Transverse colon (tissue), 4 donors: ENCODE data around the gene ACP5. TPM values are rescaled to one million over a fixed set of nuclear protein-coding genes. Genes with fewer than 3 reads are reported as not detected.
A peak's percentile ranks its signal among the peaks of the same experiment; 100 is the strongest.
"Not testable (repeated sequence)": the region's sequence is repeated elsewhere in the genome, so short reads cannot be mapped to it uniquely, and the experiment has no call there.

ENCODE experiments used
- DNase-seq: peaks from one replicate; pipeline ENCODE4 v3.0.0-alpha.2; 2019
- H3K27ac ChIP-seq, 4 donors: fragments of 200-600 bp; sonication (generic); 2 replicates each; pipeline ENCODE4 v1.5.1; 2016 to 2018; ENCODE audit warnings: inconsistent platforms in 4 of 4
- H3K27me3 ChIP-seq: fragments of 200-600 bp; sonication (generic); 2 replicates; pipeline ENCODE4 v1.5.1; 2017; ENCODE audit warnings: inconsistent platforms
- H3K36me3 ChIP-seq, 4 donors: fragments of 200-600 bp; sonication (generic); 2 replicates each; pipeline ENCODE4 v1.5.1; 2017 to 2019; ENCODE audit warnings: inconsistent platforms in 4 of 4
- H3K4me1 ChIP-seq, 4 donors: fragments of 200-600 bp; sonication (generic); 2 replicates each; pipeline ENCODE4 v1.5.1; 2017 to 2020; ENCODE audit warnings: inconsistent platforms in 4 of 4
- H3K4me3 ChIP-seq, 4 donors: fragments of 200-600 bp; sonication (generic); 1 replicate in 1 of 4; 2 replicates in 3 of 4; pipeline versions ENCODE4 v1.5.1 to v1.6.1; 2017 to 2019; ENCODE audit warnings: inconsistent platforms in 4 of 4
- H3K9me3 ChIP-seq, 2 donors: fragments of 200-600 bp; sonication (generic); 2 replicates each; pipeline ENCODE4 v1.5.1; 2017 to 2019; ENCODE audit warnings: inconsistent platforms in 2 of 2
- EP300 ChIP-seq: sonication (generic); formaldehyde crosslinking; IDR thresholded peaks from one replicate; pipeline ENCODE4 v1.6.1; 2017; ENCODE audit warnings: antibody characterized with exemption, low read depth
- POLR2A ChIP-seq: fragments of 450-650 bp; IDR thresholded peaks from one replicate; pipeline ENCODE4 v1.6.1; 2016; ENCODE audit warnings: antibody characterized with exemption, mild to moderate bottlenecking, moderate library complexity
- POLR2AphosphoS5 ChIP-seq, 3 donors: sonication (generic); formaldehyde crosslinking; IDR thresholded peaks; one replicate each; pipeline ENCODE4 v1.6.1; 2016; ENCODE audit warnings: antibody characterized with exemption in 3 of 3
- WGBS, 2 donors: methylation state at CpG; one replicate each; pipeline ENCODE4 v1.1.5; 2018; ENCODE audit warnings: low coverage in 1 of 2; 5-methylcytosine and 5-hydroxymethylcytosine counted together
- in situ Hi-C, 4 donors: fragments of 200-750 bp; cut with MboI; loops; one replicate each; pipeline versions ENCODE4 v1.15.0 to v1.15.1; 2017; ENCODE audit warnings: low sequenced_read_pairs in 3 of 4, low pct_ligation_motif_present in 1 of 4, low pct_unique_long_range_greater_than_20kb in 1 of 4
- intact Hi-C: fragments of 100-400 bp; cut with DNase I; formaldehyde crosslinking; loops from one replicate; pipeline ENCODE4 v1.15.1; 2023; ENCODE audit warnings: low total_unique reads
- total RNA-seq, 4 donors: library from RNA; depleted of rRNA; stranded (reverse); fragments of >200 nt; gene quantifications; one replicate each; pipeline ENCODE4 v1.1.0, GENCODE V29; 2016
- TF ChIP-seq, protein P1 (sequence below), 5 experiments: fragments of 200-600 bp in 3 of 5; fragments of 450-650 bp in 2 of 5; sonication (generic) in 3 of 5; IDR thresholded peaks; 1 replicate in 2 of 5; 2 replicates in 3 of 5; pipeline ENCODE4 v1.5.1; 2016 to 2017; ENCODE audit warnings: antibody characterized with exemption in 5 of 5, inconsistent platforms in 3 of 5, mild to moderate bottlenecking in 2 of 5, moderate library complexity in 1 of 5

The ACP5 gene
- total RNA-seq, 4 donors from 2014 or later: 10.5 to 60.2 (median 22.4) TPM

DNA sequence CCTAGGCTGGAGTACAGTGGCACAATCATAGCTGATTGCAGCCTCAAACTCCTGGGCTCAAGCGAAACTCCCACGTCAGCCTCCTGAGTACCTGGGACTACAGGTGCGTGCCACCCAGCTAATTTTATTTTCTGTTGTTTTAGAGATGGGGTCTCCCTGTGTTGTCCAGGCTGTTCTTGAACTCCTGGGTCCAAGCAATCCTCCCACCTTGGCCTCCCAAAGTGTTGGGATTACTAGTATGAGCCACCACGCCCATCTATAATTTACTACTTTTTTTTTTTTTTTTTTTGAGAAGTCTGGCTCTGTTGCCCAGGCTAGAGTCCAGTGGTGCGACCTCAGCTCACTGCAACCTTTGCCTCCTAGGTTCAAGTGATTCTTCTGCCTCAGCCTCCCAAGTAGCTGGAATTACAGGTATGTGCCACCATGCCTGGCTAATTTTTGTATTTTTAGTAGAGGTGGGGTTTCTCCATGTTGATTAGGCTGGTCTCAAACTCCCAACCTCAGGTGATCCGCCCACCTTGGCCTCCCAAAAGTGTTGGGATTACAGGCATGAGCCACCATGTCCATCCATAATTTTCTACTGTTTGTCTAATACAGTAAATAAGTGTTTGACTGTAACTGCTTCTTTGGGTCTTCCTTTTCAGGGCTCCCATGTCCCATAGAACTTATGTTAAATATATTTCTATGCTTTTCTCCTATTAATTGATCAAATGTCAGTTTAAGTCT lies 13.2 kb downstream of the ACP5 start:
- DNase-seq, in situ Hi-C loops: not testable (repeated sequence)

DNA sequence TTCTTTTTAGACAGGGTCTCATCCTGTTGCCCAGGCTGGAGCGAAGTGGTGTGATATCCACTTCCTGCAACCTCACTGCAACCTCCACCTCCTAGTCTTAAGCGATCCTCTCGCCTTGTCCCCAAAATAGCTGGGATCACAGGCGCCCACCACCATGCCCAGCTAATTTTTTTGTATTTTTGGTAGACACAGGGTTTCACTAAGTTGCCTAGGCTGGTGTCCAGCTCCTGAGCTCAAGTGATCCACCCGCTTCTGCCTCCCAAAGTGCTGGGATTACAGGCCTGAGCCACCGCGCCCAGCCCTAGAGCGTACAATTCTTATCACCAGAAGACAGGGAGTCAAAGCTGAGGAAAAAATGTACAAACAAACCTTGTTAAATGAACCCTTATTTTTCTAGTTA lies 13.9 kb downstream of the ACP5 start:
- no peaks in the 10 kb centered on the region for H3K9me3 ChIP-seq
- 87 to 96% methylated on average over 4 to 8 of the region's 8 CpGs for WGBS, 2 donors
- no peak for TF ChIP-seq POLR2AphosphoS5 (IDR thresholded peaks at IDR 0.05)
- TF ChIP-seq, protein P1, sequence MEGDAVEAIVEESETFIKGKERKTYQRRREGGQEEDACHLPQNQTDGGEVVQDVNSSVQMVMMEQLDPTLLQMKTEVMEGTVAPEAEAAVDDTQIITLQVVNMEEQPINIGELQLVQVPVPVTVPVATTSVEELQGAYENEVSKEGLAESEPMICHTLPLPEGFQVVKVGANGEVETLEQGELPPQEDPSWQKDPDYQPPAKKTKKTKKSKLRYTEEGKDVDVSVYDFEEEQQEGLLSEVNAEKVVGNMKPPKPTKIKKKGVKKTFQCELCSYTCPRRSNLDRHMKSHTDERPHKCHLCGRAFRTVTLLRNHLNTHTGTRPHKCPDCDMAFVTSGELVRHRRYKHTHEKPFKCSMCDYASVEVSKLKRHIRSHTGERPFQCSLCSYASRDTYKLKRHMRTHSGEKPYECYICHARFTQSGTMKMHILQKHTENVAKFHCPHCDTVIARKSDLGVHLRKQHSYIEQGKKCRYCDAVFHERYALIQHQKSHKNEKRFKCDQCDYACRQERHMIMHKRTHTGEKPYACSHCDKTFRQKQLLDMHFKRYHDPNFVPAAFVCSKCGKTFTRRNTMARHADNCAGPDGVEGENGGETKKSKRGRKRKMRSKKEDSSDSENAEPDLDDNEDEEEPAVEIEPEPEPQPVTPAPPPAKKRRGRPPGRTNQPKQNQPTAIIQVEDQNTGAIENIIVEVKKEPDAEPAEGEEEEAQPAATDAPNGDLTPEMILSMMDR (IDR thresholded peaks at IDR 0.05): no peak
- TF ChIP-seq EP300: no peak
- TF ChIP-seq POLR2A: no peak
- H3K4me1 ChIP-seq: peaks cover 0 to 15% (median 8%) of the 10 kb centered on the region in 4 donors
- no peak overlapping the region for H3K4me3 ChIP-seq
- no peaks in the 10 kb centered on the region for H3K27me3 ChIP-seq
- no peaks in the 10 kb centered on the region for H3K36me3 ChIP-seq
- H3K27ac ChIP-seq: no peak overlapping the region
- no peak for DNase-seq
- in situ Hi-C loops: no loop called here
- intact Hi-C loops: no loop called here

More for the DNA sequence above, 13.2 kb downstream of the ACP5 start:
- H3K27ac ChIP-seq, intact Hi-C loops, H3K36me3 ChIP-seq, H3K9me3 ChIP-seq, H3K4me3 ChIP-seq, H3K27me3 ChIP-seq: not testable (repeated sequence)
- 82 to 94% methylated on average over 3 to 6 of the region's 6 CpGs for WGBS, 2 donors
- peaks cover 0 to 15% (median 7%) of the 10 kb centered on the region in 4 donors for H3K4me1 ChIP-seq

DNA sequence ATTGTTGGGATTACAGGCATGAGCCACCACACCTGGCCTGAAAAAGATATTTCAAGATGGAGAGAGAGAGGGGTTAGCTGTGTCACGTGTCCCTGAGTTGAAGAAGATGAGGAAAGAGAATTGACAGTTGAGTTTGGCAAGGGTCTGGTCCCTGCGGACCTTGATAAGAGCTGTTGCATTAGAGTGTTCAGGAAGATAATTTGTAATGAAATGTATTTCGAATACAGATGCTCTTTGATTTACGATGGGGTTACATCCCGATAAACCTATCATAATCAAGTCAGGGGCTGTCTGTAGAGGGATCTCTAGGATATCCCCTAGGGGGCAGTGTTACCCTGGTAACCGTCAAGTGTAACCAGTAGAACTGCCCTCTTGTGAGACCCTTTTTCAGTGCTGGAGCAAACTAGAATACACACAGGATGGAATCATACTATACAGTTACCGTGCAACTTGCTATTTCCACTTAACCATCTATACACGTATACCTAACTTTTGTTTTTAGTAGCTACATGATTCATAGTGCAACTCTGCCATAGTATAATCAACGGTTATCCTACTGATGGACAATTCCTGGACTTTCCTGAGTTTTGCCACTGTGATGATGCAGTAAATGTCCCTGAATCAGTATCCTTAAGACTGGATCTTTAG lies 16.9 kb downstream of the ACP5 start:
- in situ Hi-C loops: no loop called here
- intact Hi-C loops: no loop called here
- peak; percentile 49 for DNase-seq
- no peaks in the 10 kb centered on the region for H3K9me3 ChIP-seq
- WGBS, 2 donors: 13% methylated on average over 9 of the region's 9 CpGs
- peaks cover 6 to 33% (median 22%) of the 10 kb centered on the region in 4 donors for H3K4me1 ChIP-seq
- H3K36me3 ChIP-seq: no peaks in the 10 kb centered on the region
- H3K4me3 ChIP-seq: no peak overlapping the region
- H3K27ac ChIP-seq: peak overlapping the region in 2 of 4 donors; percentile 83 to 85
- no peaks in the 10 kb centered on the region for H3K27me3 ChIP-seq
- TF ChIP-seq, protein P1 (IDR thresholded peaks at IDR 0.05): peak; percentile 52 to 61 (median 60)
- TF ChIP-seq EP300: no peak

DNA sequence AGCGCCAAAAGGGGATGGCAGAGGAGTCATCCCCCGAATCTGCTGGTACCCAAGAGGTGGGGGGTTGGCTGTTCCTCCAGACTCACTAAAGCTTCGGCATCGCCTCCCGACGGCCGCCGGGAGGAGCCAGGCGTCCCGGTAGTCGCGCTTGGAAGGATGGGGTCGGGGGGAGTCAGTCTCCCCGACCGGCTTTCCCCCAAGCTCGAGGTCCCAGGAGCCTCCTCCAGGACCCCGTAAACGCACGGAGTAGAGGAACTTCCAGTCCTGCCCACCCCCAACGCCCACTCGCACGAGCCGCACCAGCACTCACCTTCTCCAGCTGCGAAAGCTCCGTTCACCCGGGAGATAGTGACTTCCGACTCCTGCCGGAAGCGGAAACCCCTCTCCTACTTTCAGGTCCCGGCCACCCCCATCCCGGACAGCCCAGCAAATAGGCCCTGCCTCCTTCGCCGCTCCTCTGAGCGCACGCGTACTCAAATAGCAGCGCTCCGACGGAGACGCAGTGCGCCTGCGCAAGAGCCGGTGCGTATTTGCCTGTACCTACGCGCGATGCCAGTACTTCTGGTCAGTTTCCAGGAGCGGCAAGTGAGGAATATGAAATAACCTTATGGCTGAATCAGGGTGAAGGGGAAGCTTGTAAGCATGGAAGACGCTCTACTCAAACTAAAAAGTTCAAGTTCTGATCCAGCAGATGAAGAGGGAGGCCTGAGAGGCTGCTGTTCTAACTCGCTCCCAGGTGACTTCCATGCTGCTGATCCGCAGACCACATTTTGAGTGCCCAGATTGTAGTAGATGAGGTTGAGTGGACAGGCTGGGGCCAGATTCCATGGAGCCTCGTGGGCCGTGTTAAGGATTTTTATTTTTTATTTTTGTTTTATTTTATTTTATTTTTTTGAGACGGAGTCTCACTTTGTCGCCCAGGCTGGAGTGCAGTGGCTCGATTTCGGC lies 18.3 kb downstream of the ACP5 start, which contains the start of gene ELOF1:
TSS of gene ELOF1 (minus strand) at position 350 of the 948 bp plus-strand sequence. CDS start 4,883 bp downstream, outside the sequence.
- in situ Hi-C loops (no loop called here), intact Hi-C loops (no loop called here)
- no peaks in the 10 kb centered on the region for H3K27me3 ChIP-seq
- no peaks in the 10 kb centered on the region for H3K9me3 ChIP-seq
- H3K4me1 ChIP-seq: peaks cover 6 to 33% (median 22%) of the 10 kb centered on the region in 4 donors
- no peaks in the 10 kb centered on the region for H3K36me3 ChIP-seq
- H3K27ac ChIP-seq: peak within 1 kb of the TSS; percentile 83 to 90 (median 85)
- DNase-seq: peak; percentile 98
- TF ChIP-seq POLR2AphosphoS5 (IDR thresholded peaks at IDR 0.05) (peak; percentile 90 to 94 (median 93)), EP300 (no peak), POLR2A (peak; percentile 84)
- TF ChIP-seq, protein P1 (IDR thresholded peaks at IDR 0.05): peak in 4 of 5 experiments; percentile 23 to 41 (median 34)
- H3K4me3 ChIP-seq: peak within 1 kb of the TSS; percentile 51 to 83 (median 78)
- WGBS, 2 donors: 1 to 5% methylated on average over 8 to 55 of the region's 57 CpGs
